Mesothelial cell of epicardium (in vitro differentiated cells): ENCODE results near the gene CMTM2. TPM values are rescaled to one million over a fixed set of nuclear protein-coding genes. Genes with fewer than 3 reads are reported as not detected.

ENCODE experiments used
- DNase-seq, 2 experiments: peaks; one replicate each; pipeline ENCODE4 v3.0.0; 2021; ENCODE audit warnings: low spot score in 2 of 2; ENCODE audit not compliant: unreplicated experiment in 2 of 2
- H3K27ac Mint-ChIP-seq: 2 replicates; pipeline ENCODE4 v1.8.0; 2021; ENCODE audit warnings: mixed read lengths
- H3K27me3 Mint-ChIP-seq: 2 replicates; pipeline ENCODE4 v1.8.0; 2021; ENCODE audit warnings: low read depth, mixed read lengths
- H3K36me3 Mint-ChIP-seq: 2 replicates; pipeline ENCODE4 v1.8.0; 2021; ENCODE audit warnings: mixed read lengths
- H3K4me1 Mint-ChIP-seq: 2 replicates; pipeline ENCODE4 v1.8.0; 2021; ENCODE audit warnings: mixed read lengths
- H3K4me3 Mint-ChIP-seq: 2 replicates; pipeline ENCODE4 v1.8.0; 2021; ENCODE audit warnings: mild to moderate bottlenecking, moderate library complexity, mixed read lengths
- H3K9me3 Mint-ChIP-seq: 2 replicates; pipeline ENCODE4 v1.8.0; 2021; ENCODE audit warnings: mixed read lengths
- total RNA-seq: library from RNA; stranded (reverse); gene quantifications from 3 replicates; pipeline ENCODE4 v1.2.1, GENCODE V29; 2021
- TF ChIP-seq, protein P1 (sequence below): fragments of 200-600 bp; sonication (generic); IDR thresholded peaks from one replicate; pipeline ENCODE4 v1.5.0; 2021; ENCODE audit warnings: antibody characterized with exemption; ENCODE audit not compliant: unreplicated experiment

Gene CMTM2
- total RNA-seq, 1 donor from 2014 or later, result 0.51 TPM

DNA sequence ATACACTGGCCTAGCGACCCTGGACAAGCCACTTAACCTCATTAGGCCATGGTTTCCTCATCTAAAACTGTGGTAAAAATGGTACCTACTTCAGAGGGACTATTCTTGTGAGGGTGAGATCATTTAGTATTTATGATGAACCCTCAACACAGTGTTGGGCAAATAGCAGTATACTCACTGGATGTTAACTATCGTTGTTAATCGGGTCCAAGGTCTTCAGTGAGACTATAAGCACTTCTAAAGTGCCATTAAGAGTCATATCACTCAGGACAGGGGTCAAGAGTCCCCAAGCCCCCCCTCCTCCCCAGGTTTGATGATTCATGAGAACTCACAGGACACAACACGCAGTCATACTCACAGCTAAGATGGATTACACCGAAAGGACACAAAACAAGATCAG lies 40.4 kb upstream of the CMTM2 start:
- Mint-ChIP-seq H3K27me3 (no peaks in the 10 kb centered on the region), H3K9me3 (no peaks in the 10 kb centered on the region), H3K4me3 (no peak overlapping the region), H3K36me3 (peaks cover 22% of the 10 kb centered on the region), H3K27ac (no peak overlapping the region), H3K4me1 (peaks cover 6% of the 10 kb centered on the region)
- DNase-seq, result no peak
- TF ChIP-seq, protein P1, sequence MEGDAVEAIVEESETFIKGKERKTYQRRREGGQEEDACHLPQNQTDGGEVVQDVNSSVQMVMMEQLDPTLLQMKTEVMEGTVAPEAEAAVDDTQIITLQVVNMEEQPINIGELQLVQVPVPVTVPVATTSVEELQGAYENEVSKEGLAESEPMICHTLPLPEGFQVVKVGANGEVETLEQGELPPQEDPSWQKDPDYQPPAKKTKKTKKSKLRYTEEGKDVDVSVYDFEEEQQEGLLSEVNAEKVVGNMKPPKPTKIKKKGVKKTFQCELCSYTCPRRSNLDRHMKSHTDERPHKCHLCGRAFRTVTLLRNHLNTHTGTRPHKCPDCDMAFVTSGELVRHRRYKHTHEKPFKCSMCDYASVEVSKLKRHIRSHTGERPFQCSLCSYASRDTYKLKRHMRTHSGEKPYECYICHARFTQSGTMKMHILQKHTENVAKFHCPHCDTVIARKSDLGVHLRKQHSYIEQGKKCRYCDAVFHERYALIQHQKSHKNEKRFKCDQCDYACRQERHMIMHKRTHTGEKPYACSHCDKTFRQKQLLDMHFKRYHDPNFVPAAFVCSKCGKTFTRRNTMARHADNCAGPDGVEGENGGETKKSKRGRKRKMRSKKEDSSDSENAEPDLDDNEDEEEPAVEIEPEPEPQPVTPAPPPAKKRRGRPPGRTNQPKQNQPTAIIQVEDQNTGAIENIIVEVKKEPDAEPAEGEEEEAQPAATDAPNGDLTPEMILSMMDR, result no peak

DNA sequence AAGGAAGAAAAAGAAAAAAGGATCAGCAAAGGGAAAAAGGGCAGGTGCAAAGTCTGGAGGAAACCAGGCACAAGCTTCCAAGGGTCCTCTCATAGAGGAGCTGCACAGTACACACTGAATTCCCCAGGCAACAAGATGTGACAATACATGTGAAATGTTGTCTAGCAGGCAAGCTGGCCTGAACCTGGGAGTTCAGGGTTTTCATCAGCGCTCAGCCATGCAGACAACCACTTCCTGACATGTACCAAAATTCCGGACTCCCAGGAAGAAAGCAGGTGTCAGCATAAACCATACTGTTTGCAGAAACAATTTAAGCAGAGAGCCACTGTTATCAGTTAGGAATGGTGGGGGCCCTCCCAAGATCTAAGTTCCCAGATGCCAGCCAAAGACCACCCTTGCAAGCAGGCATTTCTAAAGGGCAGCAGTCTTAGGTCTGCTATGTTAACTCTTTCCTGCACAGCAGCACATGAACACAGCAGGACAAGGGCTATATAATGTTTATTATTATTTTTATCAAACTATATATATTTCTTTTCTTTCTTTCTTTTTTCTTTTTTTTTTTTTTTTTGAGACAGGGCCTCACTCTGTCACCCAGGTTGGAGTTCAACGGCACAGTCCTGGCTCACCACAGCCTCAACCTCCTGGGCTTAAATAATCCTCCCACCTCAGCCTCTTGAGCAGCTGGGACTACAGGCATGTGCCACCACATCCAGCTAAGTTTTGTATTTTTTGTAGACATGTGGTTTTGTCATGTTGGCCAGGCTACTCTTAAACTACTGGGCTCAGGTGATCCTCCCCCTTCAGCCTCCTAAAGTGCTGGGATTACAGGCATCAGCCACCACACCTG lies 39.4 kb upstream of the CMTM2 start:
- TF ChIP-seq, protein P1, result no peak
- Mint-ChIP-seq H3K4me1 (peaks cover 6% of the 10 kb centered on the region), H3K4me3 (no peak overlapping the region), H3K27ac (no peak overlapping the region), H3K36me3 (peaks cover 19% of the 10 kb centered on the region), H3K27me3 (no peaks in the 10 kb centered on the region), H3K9me3 (no peaks in the 10 kb centered on the region)
- DNase-seq, result no peak

DNA sequence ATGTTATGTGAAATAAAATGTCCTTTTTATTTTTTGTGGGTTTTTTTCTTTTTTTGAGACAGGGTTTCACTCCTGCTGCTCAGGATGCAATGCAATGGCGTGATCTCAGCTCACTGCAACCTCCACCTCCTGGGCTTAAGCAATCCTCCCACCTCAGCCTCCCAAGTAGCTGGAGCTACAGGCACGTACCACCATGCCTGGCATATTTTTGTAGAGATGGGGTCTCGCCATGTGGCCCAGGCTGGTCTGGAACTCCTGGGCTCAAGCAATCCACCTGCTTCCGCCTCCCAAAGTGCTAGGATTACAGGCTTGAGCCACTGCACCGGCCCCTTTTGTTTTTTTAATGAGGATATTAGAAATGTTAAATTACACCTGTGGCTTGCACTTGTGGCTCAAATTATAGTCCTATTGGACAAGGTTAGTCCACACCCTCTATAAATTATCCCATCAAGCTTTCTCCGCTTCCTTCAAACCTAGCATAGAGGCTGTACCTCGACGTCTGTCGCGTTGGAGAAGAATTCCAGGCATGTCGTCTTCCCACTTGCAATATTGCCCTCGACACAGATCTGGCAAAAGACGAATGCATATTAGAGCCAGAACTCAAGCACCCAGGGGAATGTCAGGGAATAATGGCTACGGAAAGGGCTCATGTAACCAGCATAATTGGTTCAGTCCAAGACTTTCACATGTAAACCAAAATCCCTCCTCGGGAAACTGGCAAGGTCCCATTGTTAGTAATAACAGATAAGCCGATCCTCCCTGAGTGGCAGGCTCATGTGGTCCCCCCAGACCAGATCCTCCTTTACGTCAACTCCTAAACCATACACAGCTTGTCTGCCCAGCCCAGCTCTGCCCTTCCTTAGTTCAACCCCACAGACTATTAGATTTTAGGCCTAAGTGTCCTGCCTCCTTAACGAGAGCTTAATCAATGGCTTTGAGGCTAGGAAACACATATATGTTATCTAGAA lies 37.6 kb upstream of the CMTM2 start:
- TF ChIP-seq, protein P1, result no peak
- H3K27me3 Mint-ChIP-seq, result no peaks in the 10 kb centered on the region
- peaks cover 6% of the 10 kb centered on the region for H3K4me1 Mint-ChIP-seq
- H3K36me3 Mint-ChIP-seq, result peaks cover 29% of the 10 kb centered on the region
- H3K4me3 Mint-ChIP-seq, result no peak overlapping the region
- H3K9me3 Mint-ChIP-seq, result no peaks in the 10 kb centered on the region
- no peak for DNase-seq
- H3K27ac Mint-ChIP-seq, result no peak overlapping the region

DNA sequence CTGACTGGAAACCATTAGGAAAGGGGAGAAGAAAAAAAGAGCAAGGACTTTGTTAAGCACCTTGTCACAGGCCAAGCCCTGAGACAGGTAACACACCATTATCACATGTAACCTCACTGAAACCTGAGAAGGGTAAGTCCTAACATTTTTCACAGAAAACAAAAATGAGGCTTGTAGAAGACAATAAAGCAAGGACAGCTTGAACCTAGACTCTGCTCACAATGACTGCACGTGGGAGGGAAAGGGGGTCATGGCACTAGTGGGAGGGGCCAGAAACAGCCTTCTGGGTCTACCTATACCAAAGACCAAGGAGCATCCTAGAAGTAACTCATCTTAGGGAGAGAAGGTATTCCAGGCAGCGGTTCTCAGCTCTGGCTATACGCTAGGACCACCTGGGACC lies 36.9 kb upstream of the CMTM2 start:
- Mint-ChIP-seq H3K4me3 (no peak overlapping the region), H3K9me3 (no peaks in the 10 kb centered on the region), H3K36me3 (peaks cover 23% of the 10 kb centered on the region), H3K4me1 (peaks cover 6% of the 10 kb centered on the region), H3K27me3 (no peaks in the 10 kb centered on the region), H3K27ac (no peak overlapping the region)
- no peak for DNase-seq
- TF ChIP-seq, protein P1, result no peak

DNA sequence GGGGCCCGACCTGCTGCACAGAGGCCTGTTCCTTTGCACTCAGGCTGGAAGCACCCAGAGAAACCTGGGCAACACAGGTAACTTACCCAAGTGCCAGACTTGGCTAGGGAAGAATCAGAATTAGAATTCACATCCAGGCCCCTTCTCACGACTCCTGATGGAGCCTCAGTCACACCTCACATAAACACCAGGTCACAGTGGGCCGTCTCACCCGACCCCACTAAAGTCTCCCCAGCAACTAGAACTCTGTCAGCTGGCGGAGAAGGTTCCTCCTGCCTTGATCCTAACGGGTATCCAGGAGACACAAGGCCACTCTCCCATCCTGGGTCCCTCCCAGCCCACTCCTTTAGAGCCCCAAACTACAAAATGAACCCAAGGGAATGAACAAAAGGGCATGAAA lies 35.7 kb upstream of the CMTM2 start:
- no peak for DNase-seq
- Mint-ChIP-seq H3K27ac (no peak overlapping the region), H3K36me3 (peaks cover 19% of the 10 kb centered on the region), H3K9me3 (no peaks in the 10 kb centered on the region), H3K4me1 (peaks cover 12% of the 10 kb centered on the region), H3K4me3 (no peak overlapping the region), H3K27me3 (no peaks in the 10 kb centered on the region)
- TF ChIP-seq, protein P1, result no peak
